GM12891 (cell line): Measurements from ENCODE around the gene ST7.

Experiments
- POLR2A ChIP-seq: IDR thresholded peaks from 2 replicates; pipeline ENCODE4 v1.6.1; 2011; ENCODE audit warnings: low read depth, low read length, control low read depth
- POLR2AphosphoS5 ChIP-seq: IDR thresholded peaks from 2 replicates; pipeline ENCODE4 v1.6.1; 2011; ENCODE audit warnings: low read depth, low read length, control low read depth
- SPI1 ChIP-seq: IDR thresholded peaks from 2 replicates; pipeline ENCODE4 v1.6.1; 2011; ENCODE audit warnings: low read depth, low read length, control low read depth

DNA sequence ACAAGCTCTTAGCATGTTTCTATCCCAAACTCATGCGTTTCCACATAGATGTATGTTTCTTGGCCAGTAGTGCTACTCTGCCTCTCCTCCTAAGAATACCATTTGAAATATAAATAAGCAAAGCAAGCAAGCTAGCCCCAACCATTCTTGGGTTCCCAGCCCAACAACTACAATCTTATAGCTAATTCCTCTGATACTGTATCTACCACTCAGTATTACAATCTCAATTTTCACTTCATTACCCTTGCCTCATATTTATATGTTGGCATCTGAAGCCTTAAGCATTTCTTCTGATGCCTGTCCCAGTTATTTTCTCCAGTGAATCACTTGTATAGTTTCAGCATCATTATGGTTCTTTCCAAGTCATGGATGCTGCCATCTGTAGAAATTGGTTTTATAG, 181.1 kb downstream of the ST7 start:
- no peak for TF ChIP-seq POLR2A
- no peak for TF ChIP-seq POLR2AphosphoS5
- TF ChIP-seq SPI1, result no peak
